Neutrophil (primary cell): ENCODE measurements around the gene HOXB3.

Experiments
- H3K27ac ChIP-seq: fragments of 200-600 bp; sonication (generic); 2 replicates; pipeline ENCODE4 v1.5.1; 2016; ENCODE audit warnings: mild to moderate bottlenecking, moderate library complexity
- H3K27me3 ChIP-seq: fragments of 200-600 bp; sonication (generic); 2 replicates; pipeline ENCODE4 v1.6.0; 2016; ENCODE audit warnings: mild to moderate bottlenecking
- H3K36me3 ChIP-seq: fragments of 200-600 bp; sonication (generic); 2 replicates; pipeline ENCODE4 v1.5.1; 2017
- H3K4me1 ChIP-seq, 2 experiments: fragments of 200-600 bp in 1 of 2; sonication (generic) in 1 of 2; 1 replicate in 1 of 2; 2 replicates in 1 of 2; pipeline versions ENCODE4 v1.5.1 to v1.6.1; 2013 to 2016; ENCODE audit warnings: low read depth in 1 of 2, low read length in 1 of 2, mild to moderate bottlenecking in 1 of 2, moderate library complexity in 1 of 2; ENCODE audit not compliant: control insufficient read depth in 1 of 2, insufficient read depth in 1 of 2
- H3K4me3 ChIP-seq, 2 experiments: fragments of 200-600 bp in 1 of 2; sonication (generic) in 1 of 2; 1 replicate in 1 of 2; 2 replicates in 1 of 2; pipeline ENCODE4 v1.5.1; 2013 to 2016; ENCODE audit warnings: low read depth in 1 of 2, low read length in 1 of 2, mild to moderate bottlenecking in 1 of 2, moderate library complexity in 1 of 2
- H3K9me3 ChIP-seq: fragments of 200-600 bp; sonication (generic); 2 replicates; pipeline ENCODE4 v1.5.1; 2016
- CTCF ChIP-seq: fragments of 200-600 bp; sonication (generic); IDR thresholded peaks from 2 replicates; pipeline ENCODE4 v1.5.1; 2016; ENCODE audit warnings: antibody characterized with exemption

The HOXB3 gene

DNA sequence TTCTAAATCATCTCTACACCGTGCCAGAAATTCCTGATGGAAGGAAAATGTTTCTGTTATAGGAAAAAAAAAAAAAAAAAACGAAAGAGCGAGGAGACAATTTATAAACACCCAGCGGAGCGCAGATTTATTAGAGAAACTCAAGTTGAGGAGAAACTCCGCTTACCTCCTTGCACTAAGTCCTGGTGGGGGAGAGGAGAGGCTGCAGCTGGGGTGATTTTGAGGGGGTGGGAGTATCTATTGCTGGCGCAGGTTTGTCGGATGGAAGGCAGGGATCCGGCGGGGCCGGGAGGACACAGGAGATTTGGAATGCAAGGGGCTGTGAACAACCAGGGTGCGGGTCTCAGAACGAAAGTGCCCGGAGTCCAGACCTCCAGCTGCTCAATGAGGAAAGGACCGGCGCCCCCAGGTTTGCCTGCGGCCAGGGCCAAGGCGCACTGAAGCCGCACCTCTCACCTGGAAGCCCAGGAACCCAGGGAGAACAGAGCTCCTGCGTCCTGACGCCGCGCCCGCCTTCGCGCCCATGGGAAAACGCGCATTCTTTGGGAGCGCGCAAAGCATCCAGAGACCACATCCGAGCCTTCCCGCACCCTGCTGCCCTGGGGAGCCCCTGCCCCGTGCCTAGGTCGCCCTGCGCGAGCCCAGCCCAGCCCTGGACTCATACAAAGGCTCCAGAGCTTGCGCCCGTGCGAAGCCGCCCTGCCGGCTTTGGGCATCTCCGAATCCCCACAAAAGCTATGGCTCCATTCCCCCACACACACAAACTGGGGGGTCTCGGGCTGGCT, 27.6 kb upstream of the HOXB3 start:
- Histone ChIP-seq H3K36me3 (no peaks in the 10 kb centered on the region), H3K4me3 (no peak overlapping the region), H3K27me3 (peaks cover 100% of the 10 kb centered on the region), H3K4me1 (no peaks in the 10 kb centered on the region), H3K9me3 (no peaks in the 10 kb centered on the region), H3K27ac (no peak overlapping the region)
- TF ChIP-seq CTCF, result no peak

DNA sequence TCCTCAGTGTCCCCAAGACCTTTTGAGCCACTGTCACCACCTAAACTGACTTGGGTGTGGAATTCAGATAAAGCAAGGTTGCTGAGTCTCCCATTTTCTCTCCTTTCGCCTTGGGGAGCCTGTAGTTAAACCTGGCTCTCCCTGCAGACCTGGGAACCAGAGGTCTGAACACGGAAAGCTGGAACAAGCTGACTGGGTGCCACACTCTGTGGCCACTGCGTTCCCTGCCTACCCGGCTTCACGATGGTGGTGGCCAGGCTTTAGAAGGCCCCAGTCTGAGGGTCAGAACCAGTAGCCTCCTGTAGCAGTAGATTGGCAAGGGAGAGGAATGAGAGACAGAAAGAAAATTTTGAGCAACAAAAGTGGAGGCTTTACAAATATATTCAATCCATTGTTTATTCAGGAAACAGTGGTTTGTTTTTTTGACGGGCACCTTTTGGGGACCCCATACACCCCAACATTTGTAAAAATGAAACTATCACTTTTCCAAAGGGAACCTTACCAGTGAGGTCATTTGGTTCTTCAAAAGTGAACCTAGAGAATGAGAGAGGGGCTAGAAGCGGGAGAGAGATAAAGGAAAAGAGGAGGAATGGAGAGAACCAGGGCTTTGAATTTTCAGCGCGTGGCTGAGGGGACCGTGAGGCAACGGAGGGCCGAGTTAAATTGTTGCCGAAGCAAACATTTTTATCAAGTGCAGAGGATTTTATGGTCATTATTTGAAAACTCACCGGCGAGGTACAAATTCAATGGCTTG, 26.9 kb upstream of the HOXB3 start:
- no peak overlapping the region for H3K4me3 ChIP-seq
- no peaks in the 10 kb centered on the region for H3K9me3 ChIP-seq
- no peaks in the 10 kb centered on the region for H3K36me3 ChIP-seq
- H3K27me3 ChIP-seq, result peaks cover 100% of the 10 kb centered on the region
- H3K4me1 ChIP-seq, result peaks cover 0 to 2% of the 10 kb centered on the region in 2 experiments
- TF ChIP-seq CTCF, result no peak
- H3K27ac ChIP-seq, result no peak overlapping the region

DNA sequence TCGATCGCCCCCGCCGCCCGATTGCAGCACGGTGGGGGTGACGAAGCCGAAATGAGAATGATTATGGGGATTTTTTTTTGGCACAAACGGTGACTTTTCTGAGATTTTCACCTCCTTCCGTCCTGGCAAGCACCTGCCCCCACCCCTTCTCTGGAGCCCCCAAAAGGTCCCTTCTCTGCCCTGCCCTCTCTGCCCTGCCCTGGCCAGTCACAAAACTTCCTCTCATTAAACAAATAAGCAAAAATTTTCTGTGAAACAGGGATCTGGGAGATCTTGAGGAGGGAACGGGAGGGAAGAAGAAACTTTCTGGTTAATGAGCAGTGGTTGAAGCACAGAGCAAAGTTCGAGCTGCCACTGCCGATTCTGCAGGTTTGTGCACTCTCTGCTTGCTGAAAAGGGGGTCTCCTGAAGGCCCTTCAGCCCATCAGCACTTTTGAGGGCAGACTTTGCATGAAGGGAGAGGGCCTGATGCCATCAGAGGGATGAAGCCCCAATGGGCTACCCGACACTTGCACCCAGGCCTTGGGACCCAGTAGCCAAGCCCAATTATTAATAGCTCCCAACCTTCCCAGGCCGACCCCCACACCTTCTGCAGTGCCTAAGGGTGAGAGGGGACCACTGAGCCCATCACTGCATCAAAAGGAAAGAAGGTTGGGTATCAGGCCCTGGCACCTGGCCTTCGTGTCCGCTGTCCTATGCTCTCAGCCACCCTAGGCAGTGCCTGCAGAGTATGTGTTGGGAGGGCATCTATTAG, 26.1 kb upstream of the HOXB3 start:
- H3K4me3 ChIP-seq, result no peak overlapping the region
- H3K36me3 ChIP-seq, result no peaks in the 10 kb centered on the region
- no peaks in the 10 kb centered on the region for H3K9me3 ChIP-seq
- H3K27ac ChIP-seq, result no peak overlapping the region
- peaks cover 100% of the 10 kb centered on the region for H3K27me3 ChIP-seq
- TF ChIP-seq CTCF, result no peak
- H3K4me1 ChIP-seq, result peaks cover 2 to 10% of the 10 kb centered on the region in 2 experiments

- no peak within 1 kb of the TSS for H3K27ac ChIP-seq
- H3K27me3 ChIP-seq, result peaks cover 100% of the 10 kb centered on the region
- no peaks in the 10 kb centered on the region for H3K36me3 ChIP-seq
- no peaks in the 10 kb centered on the region for H3K9me3 ChIP-seq
- H3K4me3 ChIP-seq, result no peak within 1 kb of the TSS
- TF ChIP-seq CTCF, result no peak
- H3K4me1 ChIP-seq, result peaks cover 10 to 18% of the 10 kb centered on the region in 2 experiments
Observed at GRCh38 chr17:48615047-48615962, 25.3 kb upstream of the HOXB3 start, which contains the start of gene HOXB8. HOXB8 (minus strand) TSS chr17:48615292; CDS start chr17:48614704, 588 bp downstream.
